Measurements from ENCODE around the gene TPSAB1.
"Not testable (repeated sequence)": the region's sequence is repeated elsewhere in the genome, so short reads cannot be mapped to it uniquely, and the experiment has no call there.

DNA sequence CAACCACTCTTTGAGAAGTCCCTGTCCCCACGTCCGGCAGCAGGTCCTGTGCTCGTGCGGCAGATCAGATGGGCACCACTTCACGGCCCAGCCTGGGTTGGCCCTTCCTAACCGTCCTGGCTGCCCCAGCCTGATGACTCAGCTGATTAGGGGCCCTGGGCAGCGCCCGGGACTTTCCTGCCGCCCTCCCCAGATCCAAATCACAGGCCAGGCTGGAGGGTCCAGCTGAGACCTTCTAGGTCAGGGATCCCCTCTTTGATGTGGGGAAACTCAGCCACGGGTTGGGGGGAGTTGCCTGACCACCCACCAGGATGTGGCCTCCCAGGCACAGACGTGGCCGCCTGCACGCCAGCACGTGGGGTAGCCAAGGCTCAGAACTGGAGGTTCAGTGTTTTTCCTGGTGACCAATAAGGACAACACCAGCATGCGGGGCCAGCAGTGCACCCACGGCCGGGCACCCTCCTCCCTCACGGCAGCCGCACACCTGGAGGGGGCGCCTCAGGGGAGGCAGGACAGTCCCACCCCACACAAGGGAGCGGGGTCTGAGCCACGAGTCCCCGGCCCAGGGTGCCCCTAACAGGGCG, 14.7 kb upstream of the TPSAB1 start:
- TF ChIP-seq EP300 (IDR thresholded peaks at IDR 0.05): not testable (repeated sequence)
- TF ChIP-seq, protein P1, sequence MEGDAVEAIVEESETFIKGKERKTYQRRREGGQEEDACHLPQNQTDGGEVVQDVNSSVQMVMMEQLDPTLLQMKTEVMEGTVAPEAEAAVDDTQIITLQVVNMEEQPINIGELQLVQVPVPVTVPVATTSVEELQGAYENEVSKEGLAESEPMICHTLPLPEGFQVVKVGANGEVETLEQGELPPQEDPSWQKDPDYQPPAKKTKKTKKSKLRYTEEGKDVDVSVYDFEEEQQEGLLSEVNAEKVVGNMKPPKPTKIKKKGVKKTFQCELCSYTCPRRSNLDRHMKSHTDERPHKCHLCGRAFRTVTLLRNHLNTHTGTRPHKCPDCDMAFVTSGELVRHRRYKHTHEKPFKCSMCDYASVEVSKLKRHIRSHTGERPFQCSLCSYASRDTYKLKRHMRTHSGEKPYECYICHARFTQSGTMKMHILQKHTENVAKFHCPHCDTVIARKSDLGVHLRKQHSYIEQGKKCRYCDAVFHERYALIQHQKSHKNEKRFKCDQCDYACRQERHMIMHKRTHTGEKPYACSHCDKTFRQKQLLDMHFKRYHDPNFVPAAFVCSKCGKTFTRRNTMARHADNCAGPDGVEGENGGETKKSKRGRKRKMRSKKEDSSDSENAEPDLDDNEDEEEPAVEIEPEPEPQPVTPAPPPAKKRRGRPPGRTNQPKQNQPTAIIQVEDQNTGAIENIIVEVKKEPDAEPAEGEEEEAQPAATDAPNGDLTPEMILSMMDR (IDR thresholded peaks at IDR 0.05): not testable (repeated sequence)
